Activated CD8-positive, alpha-beta memory T cell treated with anti-CD3 and anti-CD28 coated beads for 24 hours (primary cell): ENCODE results near the gene NAE1.
"Not testable (repeated sequence)": the region's sequence is repeated elsewhere in the genome, so short reads cannot be mapped to it uniquely, and the experiment has no call there.

ENCODE experiments used
- DNase-seq: peaks from one replicate; pipeline ENCODE4 v3.0.0-alpha.2; 2020

The NAE1 gene

GRCh38 chr16:66830422-66831404, at the start of gene NAE1:
Gene NAE1 (minus strand): TSS chr16:66830976. CDS start chr16:66830899, 77 bp downstream.
- DNase-seq, result peak; percentile 96

- DNase-seq, result peak; percentile 78
Measured at GRCh38 chr16:66878067-66878466, 47.3 kb upstream of the NAE1 start.

- peak; percentile 70 for DNase-seq
Measured at GRCh38 chr16:66874079-66874775, 43.5 kb upstream of the NAE1 start.

GRCh38 chr16:66873685-66874055, 42.9 kb upstream of the NAE1 start:
- DNase-seq, result no peak

GRCh38 chr16:66872943-66873684, 42.3 kb upstream of the NAE1 start:
- peak; percentile 96 for DNase-seq

GRCh38 chr16:66872559-66872942, 41.8 kb upstream of the NAE1 start:
- DNase-seq, result no peak

- DNase-seq, result no peak
Measured at GRCh38 chr16:66871840-66872239, 41.1 kb upstream of the NAE1 start.

- not testable (repeated sequence) for DNase-seq
Measured at GRCh38 chr16:66871363-66871762, 40.6 kb upstream of the NAE1 start.

- DNase-seq, result no peak
Measured at GRCh38 chr16:66869424-66869823, 38.6 kb upstream of the NAE1 start.

GRCh38 chr16:66863707-66864106, 32.9 kb upstream of the NAE1 start:
- DNase-seq, result no peak

GRCh38 chr16:66862023-66862520, 31.3 kb upstream of the NAE1 start:
- DNase-seq, result no peak

- DNase-seq, result no peak
Measured at GRCh38 chr16:66859397-66860068, 28.8 kb upstream of the NAE1 start.

GRCh38 chr16:66858740-66859396, 28.1 kb upstream of the NAE1 start:
- DNase-seq, result no peak

GRCh38 chr16:66857437-66857836, 26.7 kb upstream of the NAE1 start:
- no peak for DNase-seq

- DNase-seq, result no peak
Measured at GRCh38 chr16:66856801-66857200, 26.0 kb upstream of the NAE1 start.

- DNase-seq, result no peak
Measured at GRCh38 chr16:66856184-66856730, 25.5 kb upstream of the NAE1 start.

- no peak for DNase-seq
Measured at GRCh38 chr16:66853261-66854139, 22.7 kb upstream of the NAE1 start.

GRCh38 chr16:66851166-66851964, 20.6 kb upstream of the NAE1 start:
- DNase-seq, result no peak

GRCh38 chr16:66850115-66850815, 19.5 kb upstream of the NAE1 start:
- DNase-seq, result no peak
